A549 treated with RU486 at 1 μM for 4 hours (cell line): Measurements from ENCODE around the gene GOLGA6L1. TPM values are rescaled to one million over a fixed set of nuclear protein-coding genes. Genes with fewer than 3 reads are reported as not detected.

ENCODE experiments used
- total RNA-seq: library from RNA; stranded (reverse); fragments of 200-300 nt; extraction: Qiagen RNA extraction; gene quantifications from 5 replicates; pipeline ENCODE4 v1.2.3, GENCODE V29; 2022; ENCODE audit warnings: low read depth

The GOLGA6L1 gene, protein sequence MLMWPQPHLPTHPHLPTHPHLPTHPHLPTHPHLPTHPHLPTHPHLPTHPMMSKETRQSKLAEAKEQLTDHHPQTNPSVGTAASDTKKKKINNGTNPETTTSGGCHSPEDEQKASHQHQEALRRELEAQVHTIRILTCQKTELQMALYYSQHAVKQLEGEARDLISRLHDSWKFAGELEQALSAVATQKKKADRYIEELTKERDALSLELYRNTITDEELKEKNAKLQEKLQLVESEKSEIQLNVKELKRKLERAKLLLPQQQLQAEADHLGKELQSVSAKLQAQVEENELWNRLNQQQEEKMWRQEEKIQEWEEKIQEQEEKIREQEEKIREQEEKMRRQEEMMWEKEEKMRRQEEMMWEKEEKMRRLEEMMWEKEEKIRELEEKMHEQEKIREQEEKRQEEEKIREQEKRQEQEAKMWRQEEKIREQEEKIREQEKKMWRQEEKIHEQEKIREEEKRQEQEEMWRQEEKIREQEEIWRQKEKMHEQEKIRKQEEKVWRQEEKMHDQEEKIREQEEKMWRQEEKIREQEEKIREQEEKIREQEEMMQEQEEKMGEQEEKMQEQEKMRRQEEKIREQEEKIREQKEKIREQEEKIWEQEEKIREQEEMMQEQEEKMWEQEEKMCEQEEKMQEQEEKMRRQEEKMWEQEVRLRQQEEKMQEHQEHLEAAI
- not detected in 5 replicates for total RNA-seq

DNA sequence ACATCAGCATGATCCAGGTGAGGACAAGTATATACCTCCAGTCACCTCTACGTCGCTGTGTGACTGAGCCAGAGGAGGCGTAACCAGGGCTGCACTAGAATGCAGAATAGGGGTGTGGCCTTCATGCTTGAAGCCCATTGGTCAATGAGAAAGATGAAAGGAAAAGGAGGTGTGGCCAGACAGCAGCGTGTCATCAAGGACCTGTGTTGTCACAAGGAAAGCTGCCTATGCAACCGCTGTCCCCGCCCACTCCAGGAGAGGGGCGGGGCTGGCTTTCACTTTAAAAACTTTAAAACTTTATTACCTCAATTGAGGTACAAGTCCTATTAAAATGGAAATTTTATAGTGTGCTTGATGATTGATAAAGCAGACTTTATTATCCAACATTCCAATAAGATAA, at the start of gene GOLGA6L1:
GOLGA6L1 (minus strand) TSS at position 101 of the 400 bp plus-strand sequence; CDS start at position 10, 91 bp downstream.

Other genes with a start within 250 kb of the GOLGA6L1 start
- 66.5 to 82.2 TPM (median 80.6 TPM) in 5 replicates for gene CYFIP1, start 156.5 kb downstream of the GOLGA6L1 start, total RNA-seq
- gene TUBGCP5, start 97.3 kb downstream of the GOLGA6L1 start, total RNA-seq = 20.8 to 32.9 TPM (median 25.8 TPM) in 5 replicates
- not detected in 5 replicates for gene GOLGA6L26, start 197.4 kb upstream of the GOLGA6L1 start, total RNA-seq
- gene GOLGA8S, start 217.9 kb upstream of the GOLGA6L1 start, total RNA-seq = 0.09 to 0.16 TPM (median 0.14 TPM) in 5 replicates